ENCODE data around the gene TFF1. TPM values are rescaled to one million over a fixed set of nuclear protein-coding genes. Genes with fewer than 3 reads are reported as not detected.

Gene TFF1
- total RNA-seq, 2 donors from 2014 or later, result not detected

DNA sequence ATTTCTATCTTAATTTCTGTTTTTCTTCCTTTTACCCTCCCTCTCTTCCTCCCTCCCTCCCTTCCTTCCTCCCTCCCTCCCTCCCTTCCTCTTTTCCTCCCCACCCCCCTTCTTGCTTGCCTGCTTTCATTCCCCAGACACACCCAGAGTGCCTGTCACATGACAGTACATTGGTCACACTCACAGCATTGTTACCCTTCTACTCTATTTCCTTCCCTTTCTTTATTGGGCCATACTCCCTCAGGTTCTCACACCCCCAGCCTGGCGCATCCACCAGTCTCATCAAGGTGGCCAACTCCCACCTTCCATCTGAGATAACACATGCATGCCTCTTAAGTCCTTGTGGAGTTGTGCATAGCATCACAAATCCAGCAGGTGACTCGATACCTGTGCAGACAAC lies 18.7 kb upstream of the TFF1 start:
- DNase-seq (no peak), ATAC-seq (no peak)
- intact Hi-C loops (cut with DNase I), result no loop called here

DNA sequence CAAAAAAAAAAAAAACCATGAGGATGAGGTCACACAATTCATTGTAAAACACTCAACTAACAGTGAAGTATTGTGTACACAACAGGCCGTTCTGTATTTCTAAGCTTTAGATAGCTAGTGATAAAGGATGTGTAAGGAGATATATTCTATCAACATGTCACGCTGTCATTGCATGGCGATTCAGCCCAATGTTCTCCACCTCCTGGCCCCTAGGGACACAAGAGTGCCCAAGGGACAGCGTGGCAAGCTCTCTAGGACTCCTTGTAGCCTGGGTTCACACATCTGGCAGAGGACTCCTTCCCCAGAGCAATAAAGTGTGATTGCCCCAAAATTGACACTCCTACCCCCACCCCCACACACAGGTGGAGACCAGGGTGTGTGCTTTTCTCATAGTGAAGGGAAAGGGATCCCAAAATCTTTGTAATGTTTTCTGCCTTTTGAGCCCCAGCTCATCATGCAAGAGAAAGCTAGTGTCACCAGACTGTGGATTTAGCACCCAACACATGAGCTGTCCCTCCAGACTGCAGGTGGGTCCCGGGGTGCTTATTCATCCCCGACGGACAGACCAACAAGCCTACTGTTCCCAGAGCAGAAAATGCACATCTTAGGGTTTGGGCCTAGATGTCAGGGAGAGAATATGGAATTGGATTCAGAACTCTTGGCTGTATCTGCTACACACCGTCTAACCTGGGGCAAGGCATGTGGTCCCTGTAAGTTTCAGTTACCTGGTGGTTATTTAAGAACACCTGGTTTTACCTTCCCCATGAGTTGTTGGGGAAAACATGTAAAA lies 18.0 kb upstream of the TFF1 start:
- intact Hi-C loops (cut with DNase I), result no loop called here
- no peak for ATAC-seq
- no peak for DNase-seq

DNA sequence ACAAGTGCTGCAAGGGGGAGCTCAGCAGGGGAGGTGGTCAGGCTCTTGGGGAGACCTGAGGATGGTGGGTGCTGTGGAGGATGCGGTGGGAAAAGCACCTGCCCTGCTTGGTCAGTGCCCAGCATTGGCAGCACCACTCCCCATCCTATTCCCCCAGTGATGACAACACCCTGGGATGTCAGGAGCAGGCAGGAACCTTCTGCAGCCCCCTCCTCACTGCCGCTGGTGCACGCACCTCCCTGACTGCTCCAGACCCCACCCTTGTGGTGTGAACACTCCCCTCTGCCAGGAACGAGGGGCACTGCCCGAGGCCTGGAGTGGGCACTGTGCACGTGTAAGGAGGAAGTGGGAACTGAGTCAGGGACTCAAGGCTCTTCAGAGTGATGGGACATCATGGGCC lies 17.0 kb upstream of the TFF1 start:
- DNase-seq (no peak), ATAC-seq (no peak)
- intact Hi-C loops (cut with DNase I), result no loop called here

DNA sequence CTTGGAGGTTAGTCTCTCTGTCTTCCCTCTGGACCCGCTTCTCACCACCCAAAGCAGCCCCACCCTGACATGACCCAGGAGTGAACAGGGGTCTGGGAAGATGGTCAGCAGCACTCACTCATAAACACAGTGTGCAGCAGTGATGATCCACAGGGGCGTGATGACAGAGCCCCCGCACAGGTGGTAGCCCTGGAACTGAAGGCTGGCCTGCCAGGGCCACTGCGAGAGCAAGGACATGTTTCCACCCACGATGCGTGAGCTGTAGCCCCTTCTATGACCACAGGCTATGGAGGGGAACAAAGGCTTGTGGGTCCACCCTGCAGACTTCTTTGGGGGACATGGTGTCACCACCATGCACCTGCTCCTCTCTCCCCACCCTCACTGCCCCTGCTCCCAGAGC lies 16.6 kb upstream of the TFF1 start:
- no peak for DNase-seq
- intact Hi-C loops (cut with DNase I), result no loop called here

DNA sequence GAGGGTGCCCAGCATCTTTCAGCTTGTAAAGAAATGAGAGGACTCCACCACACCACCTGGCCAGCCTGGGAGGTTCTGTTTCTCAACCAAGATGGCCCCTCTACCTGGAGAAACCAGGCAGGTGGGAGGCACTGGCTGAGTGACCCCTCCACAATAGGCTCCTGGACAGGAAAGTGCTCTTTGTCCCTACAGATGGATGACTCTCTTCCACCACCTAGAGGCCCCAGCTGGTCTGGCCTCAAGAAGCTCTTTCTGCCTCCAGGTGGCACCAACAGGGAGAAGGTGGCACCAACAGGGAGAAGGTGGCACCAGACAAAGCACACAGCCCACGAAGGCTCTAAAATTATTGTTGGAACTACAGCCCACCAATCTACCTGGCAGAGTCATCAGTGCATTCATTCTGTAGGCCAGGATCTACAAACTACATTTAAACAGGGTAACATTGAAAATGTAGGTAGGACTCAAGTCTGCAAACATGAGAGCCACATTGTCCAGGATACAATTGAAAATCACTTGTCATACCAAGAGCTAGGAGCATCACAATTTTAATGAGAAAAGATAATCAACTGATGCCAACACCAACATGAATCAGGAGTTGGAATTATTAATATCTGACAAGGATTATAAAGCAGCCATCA lies 15.1 kb upstream of the TFF1 start:
- ATAC-seq, result no peak

More for the DNA sequence above, 16.6 kb upstream of the TFF1 start:
- no peak for ATAC-seq

DNA sequence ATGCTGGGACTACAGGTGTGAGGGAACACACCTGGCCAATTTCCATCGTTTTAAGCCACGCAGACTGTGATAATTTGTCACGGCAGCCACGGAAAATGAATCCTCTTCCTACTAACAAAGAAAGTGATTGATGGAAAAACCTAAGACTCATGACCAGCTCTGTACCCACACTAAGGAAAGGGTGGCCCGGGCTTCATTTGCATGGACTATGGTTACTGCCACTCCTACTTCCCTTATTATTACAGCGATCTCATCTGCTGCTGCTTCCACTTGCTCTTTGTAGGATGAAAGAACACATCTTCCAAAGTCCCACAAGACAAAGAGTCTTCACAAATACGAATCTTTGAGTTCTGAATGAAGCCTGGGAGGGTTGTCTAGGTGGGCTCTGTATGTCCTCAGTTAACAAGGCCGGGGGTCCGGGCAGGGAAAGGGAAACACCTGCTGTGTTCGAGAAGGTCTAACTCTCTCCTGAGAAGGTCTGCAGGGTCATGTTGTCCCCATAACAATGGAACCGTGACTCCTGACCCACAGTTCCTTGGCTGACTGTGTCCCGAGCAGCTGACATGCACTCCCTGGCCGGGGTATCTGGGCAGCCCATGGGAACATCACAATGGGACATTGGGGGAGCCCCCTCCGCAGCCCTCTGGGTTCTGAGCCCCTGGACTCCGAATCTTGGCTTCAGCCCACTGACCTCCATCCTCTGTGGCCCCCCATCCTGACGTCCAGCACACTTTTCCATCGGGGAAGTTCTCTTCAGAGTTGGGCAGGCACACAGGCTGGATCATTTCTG lies 13.3 kb upstream of the TFF1 start:
- intact Hi-C loops (cut with DNase I), result no loop called here
- no peak for ATAC-seq
- no peak for DNase-seq

More for the DNA sequence above, 15.1 kb upstream of the TFF1 start:
- DNase-seq, result no peak
- intact Hi-C loops (cut with DNase I), result no loop called here

DNA sequence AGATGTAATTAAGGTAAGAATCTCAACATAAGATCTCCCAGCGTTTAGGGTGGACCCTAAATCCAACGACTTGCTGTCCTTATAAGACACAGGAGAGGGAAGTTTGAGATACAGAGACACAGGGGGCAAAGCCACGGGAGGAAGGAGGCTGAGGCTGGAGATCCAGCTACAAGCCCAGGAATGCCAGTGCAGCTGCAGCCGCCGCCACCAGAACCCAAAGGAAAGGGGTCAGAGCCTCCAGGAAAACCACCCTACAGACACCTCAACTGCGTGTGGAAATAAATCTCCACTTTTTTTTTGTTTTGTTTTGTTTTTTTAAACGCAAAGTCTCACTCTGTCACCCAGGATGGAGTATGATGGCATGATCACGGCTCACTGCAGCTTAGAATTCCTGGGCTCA lies 12.1 kb upstream of the TFF1 start:
- intact Hi-C loops (cut with DNase I), result no loop called here
- ATAC-seq, result no peak
- DNase-seq, result no peak

DNA sequence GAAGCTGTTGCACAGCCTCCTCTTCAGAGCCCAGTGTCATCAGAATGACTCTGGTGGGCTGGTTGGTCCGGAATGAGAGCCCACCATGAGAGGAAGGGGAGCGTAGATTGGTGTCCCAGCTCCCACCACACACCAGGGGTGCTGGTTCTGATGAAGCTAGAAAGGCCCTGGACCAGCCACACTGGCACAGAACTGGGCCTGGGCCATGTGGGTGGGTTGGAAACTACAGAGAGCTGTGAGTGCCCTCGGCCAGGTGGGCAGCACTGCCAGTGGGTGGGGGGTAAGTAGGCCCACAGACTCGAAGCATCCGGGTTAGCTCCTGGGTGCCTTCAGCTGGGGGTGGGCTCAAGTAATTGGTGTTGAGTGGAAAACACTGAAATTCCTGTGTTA lies 11.6 kb upstream of the TFF1 start:
- DNase-seq (no peak), ATAC-seq (no peak)
- intact Hi-C loops (cut with DNase I), result no loop called here

DNA sequence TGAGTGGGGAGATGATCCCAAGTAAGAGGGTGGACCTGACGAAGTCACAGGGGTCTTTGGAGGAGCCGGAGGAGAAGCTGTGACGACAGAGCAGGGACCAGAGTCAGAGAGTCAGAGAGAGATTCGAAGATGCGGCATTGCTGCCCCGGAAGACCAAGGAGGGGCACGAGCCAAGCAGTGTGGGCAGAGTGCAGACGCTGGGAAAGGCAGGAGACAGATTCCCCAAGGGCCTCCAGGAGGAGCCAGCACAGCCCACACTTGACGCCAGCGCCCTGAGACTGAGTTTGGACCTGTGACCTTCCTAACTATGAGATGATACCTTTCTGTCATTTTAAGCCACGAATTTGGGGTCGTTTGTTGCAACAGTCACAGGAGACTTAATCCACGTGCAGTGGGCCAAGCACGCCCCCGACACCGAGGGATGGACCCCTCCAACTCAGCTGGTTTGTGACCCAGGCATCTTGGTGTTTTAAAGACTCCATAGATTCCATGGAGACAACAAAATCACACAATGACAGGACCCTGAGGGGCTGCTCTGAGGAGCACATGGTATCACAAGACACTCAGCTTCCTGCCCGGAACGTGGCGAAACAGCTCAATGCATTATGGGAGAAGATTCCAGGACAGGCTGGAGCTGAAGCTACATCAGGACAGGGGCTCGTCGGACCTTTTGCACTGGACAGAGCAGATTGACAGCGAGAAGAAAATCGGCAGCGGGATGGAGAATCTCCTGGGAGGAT lies 11.0 kb upstream of the TFF1 start:
- no peak for ATAC-seq
- DNase-seq, result no peak
- intact Hi-C loops (cut with DNase I), result no loop called here

DNA sequence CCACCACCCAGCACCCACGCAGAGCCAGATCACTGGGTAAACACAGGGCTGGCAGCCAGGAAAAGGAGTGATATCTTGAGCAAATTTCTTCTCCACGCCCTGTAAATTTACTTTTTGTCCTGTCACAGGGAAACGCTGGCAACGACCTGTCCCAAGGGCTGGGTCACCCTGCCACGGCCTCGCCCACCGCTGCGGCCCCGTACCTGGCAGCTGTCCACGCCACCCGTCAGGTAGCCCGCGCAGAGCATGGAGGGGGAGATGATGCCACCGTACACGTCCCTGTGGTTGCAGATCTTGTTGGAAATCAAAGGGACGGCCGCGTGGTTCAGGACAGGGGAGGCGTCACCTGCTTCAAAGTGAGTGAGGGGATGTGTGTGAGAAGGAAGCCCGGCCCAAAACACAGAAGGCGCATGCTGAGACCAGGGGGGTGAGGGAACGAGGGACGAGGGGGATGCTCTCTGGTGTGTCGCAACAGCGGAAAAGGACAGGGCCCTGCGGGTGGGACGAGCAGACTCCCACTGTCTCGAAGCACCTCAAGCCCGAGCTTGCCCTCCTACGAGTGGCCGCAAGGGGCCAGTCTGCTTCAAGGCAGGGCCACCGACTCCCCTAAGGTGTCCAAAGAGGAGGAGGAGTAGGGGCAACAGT lies 10.1 kb upstream of the TFF1 start:
- intact Hi-C loops (cut with DNase I), result no loop called here
- DNase-seq (no peak), ATAC-seq (no peak)

DNA sequence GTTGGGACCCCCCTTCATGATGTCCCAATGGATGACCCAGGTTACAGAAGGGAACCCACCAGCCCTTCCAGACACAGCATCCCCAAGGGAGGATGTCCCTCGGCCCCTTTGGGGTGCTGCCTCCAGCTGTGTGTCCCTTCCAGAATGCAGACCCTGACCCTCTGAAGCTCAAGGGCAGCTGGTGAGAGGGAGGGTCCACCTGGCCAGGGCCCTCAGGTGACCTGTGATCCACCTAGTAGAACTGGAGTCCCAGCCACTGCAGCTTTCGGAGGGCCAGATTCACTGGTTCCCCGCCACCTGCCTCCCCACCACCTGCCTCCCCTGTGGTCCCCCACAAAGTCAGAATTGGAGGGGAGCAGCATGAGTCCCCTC lies 9.6 kb upstream of the TFF1 start:
- intact Hi-C loops (cut with DNase I), result no loop called here
- ATAC-seq (no peak), DNase-seq (no peak)

DNA sequence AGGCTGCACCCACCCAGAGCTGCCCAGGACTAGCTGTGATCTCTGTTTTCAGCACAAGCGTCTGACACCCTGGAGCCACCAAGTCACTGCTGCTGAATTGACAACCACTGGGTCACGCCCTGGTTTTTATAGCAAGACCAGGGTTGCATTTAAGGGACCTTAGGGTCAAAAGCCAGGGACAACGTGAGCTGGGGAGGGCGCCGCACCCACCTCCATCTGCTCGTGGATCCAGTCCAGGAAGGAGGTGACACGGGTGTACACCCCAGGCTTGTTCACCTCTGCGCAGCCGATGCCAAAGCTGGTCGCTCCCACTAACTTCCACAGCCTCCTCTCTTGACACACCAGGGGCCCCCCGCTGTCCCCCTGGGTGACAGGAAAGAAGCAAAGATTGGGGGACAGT lies 9.2 kb upstream of the TFF1 start:
- ATAC-seq, result no peak
- intact Hi-C loops (cut with DNase I), result no loop called here

DNA sequence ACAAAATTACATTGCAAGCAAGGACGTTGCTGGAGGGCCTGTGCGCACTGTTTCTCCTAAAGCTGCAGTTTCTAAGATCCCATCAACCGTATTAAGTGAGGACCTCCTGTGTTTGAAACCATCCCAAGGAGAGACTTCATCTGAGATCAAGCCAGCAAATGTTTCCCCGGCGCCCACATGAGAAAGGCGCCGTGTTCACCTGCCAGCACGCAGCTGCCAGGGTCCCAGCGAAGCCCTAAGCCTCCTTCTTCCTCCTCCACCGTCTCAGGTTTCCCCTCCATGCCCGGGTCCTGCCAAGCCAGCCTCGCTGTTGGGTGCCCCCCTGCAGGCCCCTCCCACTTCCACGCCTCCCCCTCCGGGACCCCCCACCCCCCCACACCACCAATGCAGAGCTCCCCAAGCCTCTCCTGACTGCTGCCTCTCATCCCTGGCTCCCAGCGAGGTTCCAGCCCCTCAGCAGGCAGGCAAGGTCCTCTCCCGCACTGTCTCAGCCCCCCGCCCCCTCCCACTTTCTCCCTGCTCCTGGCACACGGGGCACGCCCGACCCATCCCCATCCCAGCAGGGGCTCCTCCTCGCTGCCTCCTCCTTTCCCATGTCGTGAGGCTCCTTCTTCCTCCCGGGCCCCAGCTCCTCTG lies 8.6 kb upstream of the TFF1 start:
- DNase-seq (no peak), ATAC-seq (no peak)
- intact Hi-C loops (cut with DNase I), result no loop called here

More for the DNA sequence above, 9.2 kb upstream of the TFF1 start:
- DNase-seq, result no peak

DNA sequence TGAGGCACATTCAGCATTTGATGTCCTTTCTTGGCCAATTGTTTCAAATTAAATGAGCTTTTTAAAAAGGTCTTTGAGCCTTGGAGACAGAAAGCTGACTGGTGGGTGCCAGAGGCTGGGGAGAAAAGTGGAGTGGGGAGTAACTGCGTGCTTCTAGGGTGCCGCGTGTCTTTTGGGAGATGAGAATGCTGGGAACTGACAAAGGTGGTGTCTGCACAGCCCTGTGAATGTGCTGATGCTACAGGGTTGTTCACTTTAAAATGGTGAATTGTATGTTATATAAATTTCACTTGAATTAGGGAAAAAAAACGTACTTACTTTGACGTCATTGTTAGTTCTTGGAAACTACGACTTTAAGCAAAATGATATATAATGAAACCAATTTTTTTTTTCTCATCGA lies 8.1 kb upstream of the TFF1 start:
- intact Hi-C loops (cut with DNase I), result no loop called here
- DNase-seq (no peak), ATAC-seq (no peak)

DNA sequence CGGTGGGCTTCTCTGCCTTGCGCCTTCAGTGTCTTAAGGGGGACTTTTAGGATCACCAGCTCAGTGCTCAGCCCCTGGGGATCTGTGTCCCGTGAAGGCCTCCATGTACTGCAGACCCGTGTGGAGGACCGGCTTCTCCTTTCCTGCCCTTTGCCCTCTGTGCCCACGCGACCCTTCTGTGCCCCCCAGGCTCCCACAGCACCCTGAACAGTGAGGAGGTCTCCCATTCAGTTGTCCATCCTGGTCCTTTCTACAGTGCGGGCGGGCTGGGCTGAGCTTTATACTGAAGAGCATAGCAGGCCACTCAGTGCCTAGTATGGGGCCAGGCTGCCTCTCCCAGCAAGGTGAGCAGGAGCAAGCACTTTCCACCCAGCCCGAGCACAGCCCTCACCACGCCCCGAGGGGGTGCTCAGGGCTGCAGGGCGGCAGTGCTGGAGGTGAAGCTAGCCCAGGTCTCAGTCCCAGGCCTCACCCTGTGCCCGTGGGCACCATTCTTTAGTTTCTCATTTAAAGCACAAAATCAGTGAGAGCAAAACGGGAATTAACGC lies 7.6 kb upstream of the TFF1 start:
- no peak for ATAC-seq
- intact Hi-C loops (cut with DNase I), result no loop called here
- no peak for DNase-seq

DNA sequence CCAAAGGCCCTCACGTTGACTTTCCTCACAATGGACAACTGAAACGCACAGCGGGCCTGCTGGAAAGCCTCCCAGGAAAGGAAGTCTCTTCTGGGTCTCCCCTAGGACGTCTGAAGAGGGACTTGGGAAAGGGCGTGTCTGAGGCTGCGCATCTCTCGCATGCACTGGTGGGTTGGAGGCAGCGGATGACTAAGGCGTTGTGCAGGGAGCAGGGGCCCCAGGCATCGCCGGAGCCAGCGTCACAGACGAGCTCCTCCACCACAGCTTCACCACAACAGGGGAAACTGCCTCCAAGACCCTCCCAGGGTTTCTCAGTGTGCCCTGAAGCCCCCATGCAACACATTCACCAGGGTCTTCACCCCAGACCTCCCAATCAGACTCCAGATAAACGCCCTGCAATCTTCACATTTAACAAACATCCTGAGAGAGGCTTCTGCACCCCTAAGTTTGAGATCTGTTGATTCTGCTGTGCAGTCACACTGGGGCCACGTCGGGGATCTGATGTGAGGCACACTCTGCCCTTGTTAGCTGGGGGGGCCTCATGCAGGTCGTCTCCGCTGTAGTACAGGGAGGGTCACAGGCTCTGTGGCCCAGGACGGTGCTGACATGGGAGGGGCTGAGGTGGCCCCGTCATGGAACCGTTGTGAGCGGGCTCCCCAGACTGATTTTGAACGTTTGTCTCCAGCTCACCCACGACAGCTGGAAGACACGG lies 7.0 kb upstream of the TFF1 start:
- intact Hi-C loops (cut with DNase I), result no loop called here
- ATAC-seq (no peak), DNase-seq (no peak)

DNA sequence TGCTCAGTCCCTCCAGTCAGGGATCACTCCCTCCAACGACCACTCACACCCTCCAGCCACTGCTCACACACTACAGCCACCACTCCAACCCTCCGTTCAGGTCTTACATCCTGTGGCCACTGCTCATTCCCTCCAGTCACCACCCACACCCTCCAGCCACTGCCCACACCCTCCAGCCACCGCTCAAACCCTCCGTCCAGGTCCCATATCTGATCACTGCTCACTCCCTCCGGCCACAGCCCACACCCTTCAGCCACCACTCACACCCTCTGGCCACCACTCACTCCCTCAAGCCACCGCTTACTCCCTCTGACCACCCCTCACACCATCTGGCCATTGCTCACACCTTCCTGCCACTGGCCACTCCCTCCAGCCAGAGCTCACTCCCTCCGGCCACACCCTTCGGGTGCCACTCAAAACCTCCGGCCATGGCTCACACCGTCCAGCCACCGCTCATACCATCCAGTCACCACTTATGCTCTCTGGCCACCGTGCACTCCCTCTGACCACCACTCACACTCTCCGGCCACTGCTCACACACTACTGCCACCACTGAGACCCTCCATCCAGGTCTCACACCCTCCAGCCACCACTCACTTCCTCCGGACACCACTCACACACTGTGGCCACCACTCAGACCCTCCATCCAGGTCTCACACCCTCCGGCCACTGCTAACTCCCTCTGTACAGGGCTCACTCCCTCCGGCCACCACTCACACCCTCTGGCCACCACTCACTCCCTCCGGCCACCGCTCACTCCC lies 4.7 kb upstream of the TFF1 start:
- intact Hi-C loops (cut with DNase I), result no loop called here
- DNase-seq, result no peak
- no peak for ATAC-seq
